Left lung (tissue), 10 donors: ENCODE measurements around the gene LRCH3. TPM values are rescaled to one million over a fixed set of nuclear protein-coding genes. Genes with fewer than 3 reads are reported as not detected.

Experiments used
- ATAC-seq: fragments of 200-7000 bp; cut with Tn5 transposase; one replicate; pipeline ENCODE4 v1.9.1; 2020; ENCODE audit warnings: moderate library complexity
- DNase-seq, 4 donors: peaks; one replicate each; pipeline ENCODE4 v3.0.0-alpha.2; 2013 to 2020
- H3K27ac ChIP-seq, 2 donors: fragments of 200-600 bp; sonication (generic) in 1 of 2; one replicate each; pipeline versions ENCODE4 v1.5.0 to v1.8.0; 2020 to 2021
- H3K27me3 ChIP-seq, 2 donors: fragments of 200-600 bp; sonication (generic) in 1 of 2; one replicate each; pipeline versions ENCODE4 v1.5.0 to v1.8.0; 2020 to 2021
- H3K36me3 ChIP-seq, 2 donors: fragments of 200-600 bp; sonication (generic) in 1 of 2; one replicate each; pipeline versions ENCODE4 v1.5.0 to v1.8.0; 2020 to 2021
- H3K4me1 ChIP-seq, 2 donors: fragments of 200-600 bp; one replicate each; pipeline ENCODE4 v1.8.0; 2021
- H3K4me3 ChIP-seq, 2 donors: fragments of 200-600 bp; sonication (generic) in 1 of 2; one replicate each; pipeline versions ENCODE4 v1.5.0 to v1.8.0; 2020 to 2021; ENCODE audit warnings: mild to moderate bottlenecking in 1 of 2
- H3K9me3 ChIP-seq, 2 donors: fragments of 200-600 bp; sonication (generic) in 1 of 2; one replicate each; pipeline versions ENCODE4 v1.5.0 to v1.8.0; 2020 to 2021
- CTCF ChIP-seq, 2 donors: fragments of 200-600 bp; sonication (generic) in 1 of 2; IDR thresholded peaks; one replicate each; pipeline versions ENCODE4 v1.5.0 to v1.8.0; 2021; ENCODE audit warnings: antibody characterized with exemption in 2 of 2
- intact Hi-C, 2 donors: fragments of 100-400 bp; cut with DNase I; formaldehyde crosslinking; loops; one replicate each; pipeline versions ENCODE4 v1.11.2 to v1.14.2; 2022
- polyA plus RNA-seq, 6 donors: library from polyadenylated mRNA; unstranded; fragments of 120-200 nt; gene quantifications; one replicate each; pipeline ENCODE4 v1.2.1, GENCODE V29; 2013; ENCODE audit not compliant: insufficient read length in 6 of 6
- total RNA-seq, 2 donors: library from RNA; stranded (reverse); fragmentation: NEBNext Ultra II Directional; extraction: Animal tissue kit (Norgen Biotek cat#: 25700); gene quantifications; one replicate each; pipeline ENCODE4 v1.2.1, GENCODE V29; 2021
- donor health status: DM: no; HTN: yes; CAD: no.
- donor health status: DM: no; HTN: no; CAD: no.

LRCH3 gene
- total and polyA plus RNA-seq, 8 donors: 36.8 to 66.3 (median 54.2) TPM

DNA sequence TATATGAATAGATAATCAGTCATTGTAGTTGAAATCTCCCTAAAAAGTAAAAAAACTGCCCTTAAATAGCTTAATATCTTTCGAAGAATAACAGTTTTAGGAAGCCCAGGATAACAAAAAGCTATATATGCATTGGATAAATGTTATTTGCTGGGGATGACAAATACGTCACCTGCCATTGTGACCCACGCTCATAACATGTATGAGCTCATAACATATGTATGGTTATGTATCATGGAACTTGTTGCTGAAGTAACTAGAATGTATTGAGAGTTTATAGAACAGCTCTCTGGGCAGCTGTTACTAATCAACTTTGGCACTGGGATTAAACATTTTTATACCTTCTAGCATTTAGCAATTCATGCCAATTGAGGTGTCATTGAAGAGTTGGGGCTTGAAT, 1.7 kb upstream of the LRCH3 start:
- DNase-seq: no peak
- Histone ChIP-seq H3K4me1 (peaks cover 5 to 24% of the 10 kb centered on the region in 2 donors), H3K27ac (no peak overlapping the region), H3K9me3 (no peaks in the 10 kb centered on the region), H3K27me3 (no peaks in the 10 kb centered on the region), H3K36me3 (peaks cover 0 to 9% of the 10 kb centered on the region in 2 donors), H3K4me3 (no peak overlapping the region)
- no peak for TF ChIP-seq CTCF (IDR thresholded peaks at IDR 0.05)
- intact Hi-C loops: no loop called here
- ATAC-seq: no peak

GRCh38 chr3:197790033-197790432, 1.0 kb upstream of the LRCH3 start:
- no peak for TF ChIP-seq CTCF (IDR thresholded peaks at IDR 0.05)
- ATAC-seq (no peak), DNase-seq (no peak)
- intact Hi-C loops: no loop called here
- no peaks in the 10 kb centered on the region for H3K9me3 ChIP-seq
- H3K4me1 ChIP-seq: peaks cover 5 to 31% of the 10 kb centered on the region in 2 donors
- H3K27me3 ChIP-seq: no peaks in the 10 kb centered on the region
- H3K4me3 ChIP-seq: no peak overlapping the region
- peaks cover 0 to 2% of the 10 kb centered on the region in 2 donors for H3K36me3 ChIP-seq
- no peak overlapping the region for H3K27ac ChIP-seq

- intact Hi-C loops: no loop called here
- ATAC-seq: peak; percentile 46
- TF ChIP-seq CTCF (IDR thresholded peaks at IDR 0.05): no peak
Measured at GRCh38 chr3:197791892-197792647, 1.0 kb downstream of the LRCH3 start.

GRCh38 chr3:197793247-197793646, 2.2 kb downstream of the LRCH3 start:
- peak overlapping the region in 1 of 2 donors; percentile 13 for H3K4me3 ChIP-seq
- H3K27me3 ChIP-seq: no peaks in the 10 kb centered on the region
- no peak for TF ChIP-seq CTCF (IDR thresholded peaks at IDR 0.05)
- no peaks in the 10 kb centered on the region for H3K36me3 ChIP-seq
- intact Hi-C loops: no loop called here
- H3K27ac ChIP-seq: no peak overlapping the region
- no peaks in the 10 kb centered on the region for H3K9me3 ChIP-seq
- ATAC-seq: no peak
- peaks cover 5 to 45% of the 10 kb centered on the region in 2 donors for H3K4me1 ChIP-seq
- no peak for DNase-seq

More at GRCh38 chr3:197791892-197792647, 1.0 kb downstream of the LRCH3 start:
- Histone ChIP-seq H3K27me3 (no peaks in the 10 kb centered on the region), H3K36me3 (no peaks in the 10 kb centered on the region), H3K4me3 (peak overlapping the region; percentile 65 to 89), H3K4me1 (peaks cover 5 to 40% of the 10 kb centered on the region in 2 donors), H3K27ac (peak overlapping the region; percentile 96), H3K9me3 (no peaks in the 10 kb centered on the region)
- DNase-seq: no peak

DNA sequence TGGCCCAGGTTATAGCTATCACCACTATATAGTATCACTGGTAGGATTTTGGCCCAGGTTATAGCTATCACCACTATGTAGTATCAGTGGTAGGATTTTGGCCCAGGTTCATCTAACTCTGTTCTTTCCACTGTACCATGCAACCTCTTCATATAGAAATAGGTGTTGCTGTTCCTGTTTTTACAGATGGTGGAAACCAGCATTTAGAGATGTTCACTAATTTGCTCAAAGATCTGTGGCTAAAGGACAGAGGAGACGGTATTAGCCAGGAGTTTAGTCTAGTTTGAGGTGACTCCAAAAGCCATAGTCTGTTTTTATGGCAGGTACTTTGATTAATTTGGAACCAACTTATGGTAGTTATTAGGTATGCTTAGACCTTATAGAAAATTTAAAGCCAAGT, 3.1 kb downstream of the LRCH3 start:
- no peak overlapping the region for H3K4me3 ChIP-seq
- DNase-seq (no peak), ATAC-seq (no peak)
- H3K9me3 ChIP-seq: no peaks in the 10 kb centered on the region
- no peak for TF ChIP-seq CTCF (IDR thresholded peaks at IDR 0.05)
- H3K27me3 ChIP-seq: no peaks in the 10 kb centered on the region
- intact Hi-C loops: no loop called here
- H3K4me1 ChIP-seq: peaks cover 6 to 46% of the 10 kb centered on the region in 2 donors
- no peak overlapping the region for H3K27ac ChIP-seq
- no peaks in the 10 kb centered on the region for H3K36me3 ChIP-seq
